ENCODE data around the gene GUCD1. TPM values are rescaled to one million over a fixed set of nuclear protein-coding genes. Genes with fewer than 3 reads are reported as not detected.

GUCD1 gene
- total RNA-seq, 1 donor from 2014 or later = 77.7 TPM

GRCh38 chr22:24592058-24592850, 37.3 kb upstream of the GUCD1 start:
- H3K4me3 Mint-ChIP-seq (ENCODE audit: unreplicated experiment) = peak overlapping the region; percentile 96

GRCh38 chr22:24591286-24591830, 36.4 kb upstream of the GUCD1 start:
- Histone ChIP-seq H3K4me2 (ENCODE audit: low read length) (no peak overlapping the region), H3K9ac (ENCODE audit: low read length) (no peak overlapping the region), H2AFZ (ENCODE audit: low read depth, low read length) (no peak overlapping the region), H4K20me1 (ENCODE audit: insufficient read depth, low read length) (no peaks in the 10 kb centered on the region), H3K27me3 (ENCODE audit: insufficient read depth, low read length) (no peaks in the 10 kb centered on the region), H3K4me1 (ENCODE audit: insufficient read depth, low read length) (peaks cover 14% of the 10 kb centered on the region), H3K79me2 (ENCODE audit: insufficient read depth, low read length) (no peaks in the 10 kb centered on the region), H3K9me3 (ENCODE audit: insufficient read depth, low read depth, low read length) (no peaks in the 10 kb centered on the region), H3K36me3 (ENCODE audit: insufficient read depth, low read length) (no peaks in the 10 kb centered on the region), H3K27ac (ENCODE audit: low read depth, low read length) (no peak overlapping the region), H3K4me3 (ENCODE audit: insufficient read depth, low read depth, low read length) (no peak overlapping the region)
- FAIRE-seq (no peak), DNase-seq (ENCODE audit: low read depth) (no peak)
- peak overlapping the region; percentile 40 for H3K4me3 Mint-ChIP-seq (ENCODE audit: unreplicated experiment)
- TF ChIP-seq, protein P1, sequence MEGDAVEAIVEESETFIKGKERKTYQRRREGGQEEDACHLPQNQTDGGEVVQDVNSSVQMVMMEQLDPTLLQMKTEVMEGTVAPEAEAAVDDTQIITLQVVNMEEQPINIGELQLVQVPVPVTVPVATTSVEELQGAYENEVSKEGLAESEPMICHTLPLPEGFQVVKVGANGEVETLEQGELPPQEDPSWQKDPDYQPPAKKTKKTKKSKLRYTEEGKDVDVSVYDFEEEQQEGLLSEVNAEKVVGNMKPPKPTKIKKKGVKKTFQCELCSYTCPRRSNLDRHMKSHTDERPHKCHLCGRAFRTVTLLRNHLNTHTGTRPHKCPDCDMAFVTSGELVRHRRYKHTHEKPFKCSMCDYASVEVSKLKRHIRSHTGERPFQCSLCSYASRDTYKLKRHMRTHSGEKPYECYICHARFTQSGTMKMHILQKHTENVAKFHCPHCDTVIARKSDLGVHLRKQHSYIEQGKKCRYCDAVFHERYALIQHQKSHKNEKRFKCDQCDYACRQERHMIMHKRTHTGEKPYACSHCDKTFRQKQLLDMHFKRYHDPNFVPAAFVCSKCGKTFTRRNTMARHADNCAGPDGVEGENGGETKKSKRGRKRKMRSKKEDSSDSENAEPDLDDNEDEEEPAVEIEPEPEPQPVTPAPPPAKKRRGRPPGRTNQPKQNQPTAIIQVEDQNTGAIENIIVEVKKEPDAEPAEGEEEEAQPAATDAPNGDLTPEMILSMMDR (IDR thresholded peaks at IDR 0.05; ENCODE audit: insufficient read depth, low read depth, low read length) = no peak
- peaks cover 1% of the 10 kb centered on the region for H3K36me3 Mint-ChIP-seq (ENCODE audit: low read depth, unreplicated experiment)
- no peak overlapping the region for H3K27ac Mint-ChIP-seq (ENCODE audit: unreplicated experiment)
- peaks cover 4% of the 10 kb centered on the region for H3K4me1 Mint-ChIP-seq (ENCODE audit: low read depth, unreplicated experiment)
- no peaks in the 10 kb centered on the region for H3K27me3 Mint-ChIP-seq (ENCODE audit: low read depth, unreplicated experiment)
- no peaks in the 10 kb centered on the region for H3K9me3 Mint-ChIP-seq (ENCODE audit: unreplicated experiment)

More at GRCh38 chr22:24592058-24592850, 37.3 kb upstream of the GUCD1 start:
- Histone ChIP-seq H3K9me3 (ENCODE audit: insufficient read depth, low read depth, low read length) (no peaks in the 10 kb centered on the region), H2AFZ (ENCODE audit: low read depth, low read length) (peak overlapping the region; percentile 77), H3K27me3 (ENCODE audit: insufficient read depth, low read length) (no peaks in the 10 kb centered on the region), H4K20me1 (ENCODE audit: insufficient read depth, low read length) (no peaks in the 10 kb centered on the region), H3K79me2 (ENCODE audit: insufficient read depth, low read length) (no peaks in the 10 kb centered on the region), H3K4me3 (ENCODE audit: insufficient read depth, low read depth, low read length) (peak overlapping the region; percentile 53), H3K36me3 (ENCODE audit: insufficient read depth, low read length) (no peaks in the 10 kb centered on the region), H3K4me1 (ENCODE audit: insufficient read depth, low read length) (peaks cover 14% of the 10 kb centered on the region), H3K27ac (ENCODE audit: low read depth, low read length) (no peak overlapping the region), H3K9ac (ENCODE audit: low read length) (peak overlapping the region; percentile 75), H3K4me2 (ENCODE audit: low read length) (peak overlapping the region; percentile 94)
- H3K4me1 Mint-ChIP-seq (ENCODE audit: low read depth, unreplicated experiment) = peaks cover 4% of the 10 kb centered on the region
- no peak for FAIRE-seq
- no peak for TF ChIP-seq EZH2 (IDR thresholded peaks at IDR 0.05; ENCODE audit: insufficient read depth, low read length)
- TF ChIP-seq, protein P1 (IDR thresholded peaks at IDR 0.05; ENCODE audit: insufficient read depth, low read depth, low read length) = no peak
- peaks cover 1% of the 10 kb centered on the region for H3K36me3 Mint-ChIP-seq (ENCODE audit: low read depth, unreplicated experiment)
- H3K27me3 Mint-ChIP-seq (ENCODE audit: low read depth, unreplicated experiment) = no peaks in the 10 kb centered on the region
- peak overlapping the region; percentile 91 for H3K27ac Mint-ChIP-seq (ENCODE audit: unreplicated experiment)
- no peaks in the 10 kb centered on the region for H3K9me3 Mint-ChIP-seq (ENCODE audit: unreplicated experiment)
- DNase-seq (ENCODE audit: low read depth) = peak; percentile 6

Measured in astrocyte (in vitro differentiated cells and primary cell).